ENCODE data around the gene SMC1B.
A peak's percentile ranks its signal among the peaks of the same experiment; 100 is the strongest.
"Not testable (repeated sequence)": the region's sequence is repeated elsewhere in the genome, so short reads cannot be mapped to it uniquely, and the experiment has no call there.

Gene SMC1B

DNA sequence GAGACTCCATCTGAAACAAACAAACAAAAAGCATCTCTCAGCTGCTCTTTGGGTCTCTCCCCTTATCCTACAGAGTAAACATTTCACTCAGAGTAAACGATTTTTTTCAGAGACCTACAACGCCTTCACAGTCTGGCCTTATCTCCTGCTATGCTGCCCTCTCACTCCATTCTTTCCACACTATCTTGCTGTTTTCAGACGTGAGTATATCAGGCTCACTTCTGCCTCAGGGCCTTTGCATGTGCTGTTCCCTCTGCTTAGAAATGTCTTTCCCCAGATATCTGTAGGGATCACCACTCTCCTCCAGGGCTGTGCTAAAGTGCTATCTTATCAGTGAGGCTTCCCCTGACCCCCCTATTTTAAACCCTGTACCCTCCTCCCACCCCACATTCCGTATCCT, 6.6 kb upstream of the SMC1B start:
- DNase-seq, result no peak

DNA sequence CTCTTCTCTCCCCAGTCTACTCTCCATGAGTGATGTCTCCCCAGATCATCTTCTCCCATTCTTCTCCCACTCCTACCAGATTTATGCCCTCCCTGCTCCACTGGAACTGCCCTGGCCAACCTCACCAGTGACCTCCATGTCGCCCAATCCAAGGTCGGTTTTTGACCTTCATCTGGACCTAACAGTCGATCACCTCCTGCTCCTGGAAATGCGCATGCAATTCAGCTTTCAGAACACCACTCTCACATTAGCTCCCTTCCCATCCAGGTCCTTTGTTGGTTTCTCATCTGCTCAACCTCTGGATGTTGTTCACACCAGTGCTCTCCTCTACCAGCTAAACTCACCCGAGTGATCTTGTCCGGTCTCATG, 5.4 kb upstream of the SMC1B start:
- no peak for DNase-seq

DNA sequence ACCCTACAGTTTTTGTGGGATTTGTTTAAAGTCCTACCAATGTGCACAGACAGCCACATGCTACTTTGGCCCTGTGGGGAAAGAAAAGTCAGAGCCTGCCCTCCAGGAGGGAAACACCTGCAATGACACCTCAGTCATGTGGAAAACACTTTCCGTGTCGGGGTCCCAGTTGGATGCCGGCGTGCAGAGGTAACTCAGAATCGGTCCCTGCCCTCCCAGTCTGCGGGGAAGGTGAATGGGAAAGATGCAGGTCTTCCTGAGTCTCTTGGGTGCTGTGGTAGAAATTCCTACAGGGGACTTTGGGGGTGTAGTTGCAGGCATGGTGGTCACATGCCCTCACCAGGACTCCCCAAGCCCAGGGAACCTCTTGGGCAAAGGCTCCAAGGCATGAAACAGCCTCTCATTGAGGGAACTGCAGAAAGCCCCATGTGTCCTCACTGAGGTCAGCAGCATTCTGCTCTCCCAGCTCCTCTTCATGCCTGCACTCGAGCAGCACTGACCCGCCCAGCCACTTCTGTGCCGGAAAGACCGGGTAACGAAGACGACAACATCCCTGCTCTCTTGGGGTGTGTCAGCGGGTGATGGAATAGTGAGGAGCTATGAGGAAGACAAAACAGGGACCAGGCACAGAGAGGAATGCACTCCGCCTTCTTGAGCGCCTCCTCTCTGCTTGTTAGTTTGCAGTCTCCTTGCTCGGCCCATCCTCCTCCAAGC, 4.8 kb upstream of the SMC1B start:
- DNase-seq, result no peak

DNA sequence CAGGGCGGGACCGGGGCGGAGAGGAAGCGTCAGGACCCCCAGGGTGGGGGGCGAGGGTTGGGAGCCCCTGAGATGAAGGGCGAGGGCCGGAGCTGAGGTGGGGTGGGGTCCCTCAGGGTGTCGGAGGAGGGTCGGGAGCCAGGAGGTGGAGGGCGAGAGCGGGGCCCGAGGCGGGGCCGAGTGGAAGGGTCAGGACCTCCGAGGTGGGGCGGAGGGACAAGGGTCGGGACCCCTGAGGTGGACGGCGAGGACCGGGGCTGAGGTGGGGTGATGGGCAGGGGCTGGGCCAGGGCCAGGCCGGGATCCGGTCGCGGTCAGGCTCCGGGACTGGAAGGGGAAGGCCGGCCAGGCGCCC, 409 bp downstream of the SMC1B start:
- DNase-seq, result no peak

DNA sequence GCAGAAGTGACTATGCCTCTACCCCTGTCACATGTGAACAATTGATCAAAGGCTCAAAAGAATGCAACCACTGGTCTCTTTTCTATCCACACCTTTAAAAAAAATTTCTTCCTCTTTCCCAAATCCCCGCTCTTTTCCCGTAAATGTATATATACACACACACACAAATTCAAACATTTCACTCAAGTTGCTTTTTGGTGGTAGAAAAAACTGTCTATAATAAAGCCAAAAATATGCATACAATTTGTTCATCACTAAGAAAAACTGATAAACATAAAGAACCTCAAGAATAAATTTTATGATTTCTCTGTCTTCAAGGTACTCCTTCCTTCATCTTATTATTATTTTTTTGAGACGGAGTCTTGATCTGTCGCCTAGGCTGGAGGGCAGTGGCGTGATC, 5.6 kb downstream of the SMC1B start:
- DNase-seq, result no peak

DNA sequence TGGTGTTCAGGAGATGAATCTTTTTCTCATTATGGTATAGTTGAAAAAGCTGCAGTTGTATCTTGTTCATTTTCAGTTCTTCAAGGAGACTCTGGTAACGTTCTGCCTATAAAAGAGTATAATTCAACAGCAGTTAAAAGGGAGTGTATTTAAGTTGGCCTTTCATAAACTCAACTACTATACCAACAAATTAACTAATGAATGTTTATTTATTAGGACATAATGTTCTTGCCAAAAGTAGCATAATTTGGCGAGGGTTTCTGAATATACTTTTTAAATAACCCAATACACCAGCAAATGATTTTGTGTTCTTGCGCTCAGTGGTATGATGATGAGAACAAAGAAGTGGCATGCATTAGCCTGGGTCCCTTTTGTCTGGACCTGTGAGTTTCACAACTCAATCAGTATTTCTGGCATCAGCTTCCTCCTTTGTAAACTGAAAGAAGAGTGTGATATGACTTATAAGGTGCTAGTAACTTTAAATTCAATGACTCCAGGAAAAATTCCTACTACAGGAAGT, 10.9 kb downstream of the SMC1B start:
- DNase-seq, result no peak

DNA sequence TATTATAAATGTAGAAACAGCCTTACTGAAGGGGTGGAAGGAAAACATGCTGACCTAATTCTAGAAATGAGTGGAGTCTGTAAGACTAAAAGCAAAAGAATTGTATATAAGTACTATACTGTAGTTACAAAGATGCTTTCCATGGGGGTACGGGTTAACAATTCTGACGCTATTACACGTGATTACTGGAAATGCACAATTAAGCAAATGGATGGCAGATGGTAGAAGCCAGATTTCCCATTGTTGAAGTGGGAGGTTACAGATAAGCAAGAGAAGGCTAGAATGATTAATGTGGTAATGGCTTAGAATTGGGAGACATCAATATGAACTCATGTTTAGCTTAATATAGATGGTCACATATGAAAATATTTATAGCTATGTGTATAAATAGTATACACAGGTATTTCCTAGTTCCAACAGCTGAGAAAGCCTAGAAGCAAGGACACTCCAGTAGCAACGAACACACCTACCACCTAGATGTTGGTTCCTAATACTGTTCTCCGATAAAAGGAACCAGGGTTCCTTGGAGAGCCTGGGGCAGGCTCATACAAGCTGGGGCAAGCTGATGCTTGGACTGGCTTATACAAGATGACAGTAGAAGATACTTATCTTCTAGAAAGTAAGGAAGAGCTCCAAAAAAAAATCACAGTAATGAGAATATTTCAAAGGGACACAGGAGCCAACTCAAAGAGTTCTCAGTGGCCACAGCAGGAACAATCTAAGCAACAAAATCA, 13.5 kb downstream of the SMC1B start:
- no peak for DNase-seq

DNA sequence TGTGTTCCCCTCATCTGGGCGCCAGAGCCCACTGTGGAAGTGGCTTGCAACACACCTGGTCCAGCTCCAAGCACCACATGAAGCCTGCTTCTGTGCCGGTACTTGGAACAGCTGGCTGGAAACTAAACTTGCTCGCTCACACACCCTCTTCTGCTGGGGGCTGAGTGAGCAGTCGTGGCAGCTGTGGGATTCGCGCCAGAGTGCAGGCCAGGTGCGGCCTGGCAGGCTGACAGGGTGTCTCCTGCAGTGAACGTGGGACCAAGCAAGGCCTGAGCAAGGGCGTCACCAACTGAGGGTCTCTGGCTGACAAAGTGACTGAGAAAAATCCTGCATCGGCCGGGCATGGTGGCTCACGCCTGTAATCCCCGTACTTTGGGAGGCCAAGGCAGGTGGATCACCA, 15.2 kb downstream of the SMC1B start:
- no peak for DNase-seq

DNA sequence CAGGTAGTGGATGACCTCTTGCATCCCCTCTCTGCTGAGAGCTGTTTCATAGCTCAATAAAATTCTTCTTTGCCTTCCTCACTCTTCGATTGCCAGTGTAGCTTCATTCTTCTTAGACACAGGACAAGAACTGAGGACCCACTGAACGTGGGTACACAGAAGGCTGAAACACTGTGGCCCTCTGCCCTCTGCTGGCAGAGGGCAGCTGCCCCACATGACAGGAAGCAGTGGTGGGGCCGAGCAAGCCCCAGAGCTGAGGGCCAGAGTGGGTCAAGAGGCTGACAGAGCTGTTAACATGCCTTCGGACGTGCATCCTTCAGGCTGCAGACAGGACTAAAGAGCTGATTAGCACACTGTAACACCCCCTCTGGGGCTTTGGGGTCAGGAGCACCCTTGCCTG, 15.6 kb downstream of the SMC1B start:
- no peak for DNase-seq

DNA sequence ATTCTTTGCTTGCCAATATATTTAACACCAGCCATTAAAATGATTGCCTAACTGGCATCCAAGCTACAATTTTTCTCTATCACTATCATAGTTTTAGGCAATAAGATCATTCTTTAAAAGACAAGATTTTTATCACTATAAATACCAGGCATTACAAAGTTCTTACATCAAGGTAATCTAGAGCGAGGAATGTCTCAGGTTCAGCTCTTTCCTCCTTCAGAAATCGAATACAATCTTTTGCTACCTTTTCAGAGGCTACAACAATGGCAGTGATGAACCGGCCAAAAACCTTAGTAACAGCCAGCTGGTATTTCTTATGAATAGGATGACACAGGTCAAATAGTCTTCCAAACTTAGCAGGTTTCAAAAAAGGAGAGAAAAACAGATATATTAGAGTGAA, 23.9 kb downstream of the SMC1B start:
- no peak for DNase-seq

DNA sequence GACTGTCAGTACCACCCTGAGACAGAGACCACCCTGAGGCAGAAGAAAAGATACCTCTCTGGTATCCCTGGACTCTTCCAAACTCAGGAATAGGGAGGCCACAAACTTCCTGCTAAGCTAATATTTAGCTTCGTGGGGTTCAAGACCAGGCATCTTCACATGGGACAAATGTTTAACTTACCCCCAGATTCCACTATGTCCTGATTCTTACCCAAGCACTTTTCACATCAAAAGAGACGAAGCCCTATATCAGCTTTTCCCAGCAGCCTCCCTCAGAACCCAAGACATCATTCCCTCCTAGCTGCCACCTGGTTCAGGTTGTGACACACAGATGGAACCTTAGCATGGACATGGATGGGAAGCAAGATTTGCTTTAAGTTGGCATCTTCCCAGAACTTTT, 32.1 kb downstream of the SMC1B start:
- no peak for DNase-seq

DNA sequence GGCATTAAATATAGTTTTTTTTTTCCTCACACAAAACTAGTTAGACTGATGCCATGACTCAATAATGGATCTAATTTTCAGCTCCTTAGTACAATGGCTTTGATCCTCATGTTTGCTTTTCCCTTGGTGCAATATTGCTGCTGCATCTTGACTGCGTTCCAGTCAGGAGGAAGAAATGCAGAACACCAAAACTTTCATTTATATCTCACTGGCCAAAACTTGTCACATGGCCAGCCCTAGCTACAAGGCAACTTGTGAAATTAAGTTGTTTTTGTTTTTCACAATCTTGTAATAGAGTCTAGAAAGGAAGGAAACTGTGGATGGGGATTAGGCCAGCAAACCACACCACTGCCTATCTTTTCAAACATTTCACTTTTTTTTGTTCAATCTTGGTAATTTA, 36.7 kb downstream of the SMC1B start:
- no peak for DNase-seq

DNA sequence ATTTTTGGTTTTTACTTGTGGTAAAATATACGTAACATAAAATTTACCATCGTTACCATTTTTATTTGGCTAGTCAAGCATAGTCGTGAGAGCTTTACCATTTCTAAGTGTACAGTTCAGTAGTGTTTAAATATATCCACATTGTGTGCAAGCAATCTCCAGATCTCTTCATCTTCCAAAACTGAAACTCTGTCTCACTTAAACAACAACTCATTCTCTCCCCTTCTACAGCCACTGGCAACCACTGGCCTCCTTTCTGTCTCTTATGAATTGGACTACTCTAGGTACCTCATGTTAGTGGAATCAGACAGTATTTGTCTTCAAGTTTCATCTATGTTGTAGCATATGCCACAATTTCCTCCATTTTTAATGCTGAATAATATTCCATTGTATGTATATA, 37.4 kb downstream of the SMC1B start:
- no peak for DNase-seq

DNA sequence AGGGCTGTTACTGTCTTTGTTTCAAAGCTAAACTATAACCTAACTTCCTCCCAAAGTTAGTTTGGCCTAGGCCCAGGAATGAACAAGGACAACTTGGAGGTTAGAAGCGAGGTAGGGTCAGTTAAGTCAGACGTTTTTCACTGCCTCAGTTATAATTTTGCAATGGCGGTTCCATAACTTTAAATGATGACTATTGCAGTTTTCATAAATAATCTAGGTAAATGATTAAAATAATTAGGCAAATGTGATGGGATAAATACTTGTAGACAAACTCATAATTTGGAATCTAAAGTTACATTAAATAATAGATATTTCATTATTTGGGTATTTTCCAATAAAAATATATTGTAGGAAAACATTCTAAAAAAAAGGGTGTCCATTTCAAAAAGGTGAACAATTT, 39.8 kb downstream of the SMC1B start:
- not testable (repeated sequence) for DNase-seq

DNA sequence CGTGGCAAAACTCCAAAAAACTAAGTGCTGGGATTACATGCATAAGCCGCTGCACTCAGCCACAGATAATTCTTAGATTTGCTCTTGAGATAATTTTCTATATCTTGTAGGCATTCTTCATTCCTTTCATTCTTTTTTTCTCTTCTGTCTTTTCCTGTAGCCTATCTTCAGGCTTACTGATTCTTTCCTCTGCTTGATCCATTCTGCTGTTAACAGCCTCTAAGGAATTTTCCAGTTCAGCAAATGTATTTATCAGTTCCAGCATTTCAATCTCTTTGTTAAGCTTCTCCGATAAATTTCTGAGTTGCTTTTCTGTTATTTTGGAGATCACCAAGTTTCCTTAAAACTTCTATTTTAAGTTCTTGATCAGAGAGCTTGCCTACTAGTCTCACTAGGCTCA, 46.7 kb downstream of the SMC1B start:
- DNase-seq, result no peak

DNA sequence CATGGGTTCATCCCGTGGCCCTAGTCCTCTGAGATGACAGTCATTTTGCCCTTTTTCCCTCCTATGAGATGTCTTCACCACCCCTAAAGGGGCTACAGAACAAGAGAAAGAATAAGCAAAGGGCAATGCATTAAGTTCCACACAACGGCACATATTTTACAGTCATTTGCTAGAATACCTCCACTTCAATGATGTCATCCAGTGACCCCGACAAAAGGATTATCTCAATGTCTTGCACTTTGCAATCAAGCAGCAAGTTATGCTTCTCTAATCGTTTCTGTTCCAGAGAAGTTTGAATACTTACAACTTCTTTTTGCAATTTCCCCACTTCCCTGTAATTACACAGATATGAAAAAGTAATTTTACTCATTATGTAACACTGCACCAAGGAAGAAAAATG, 53.8 kb downstream of the SMC1B start:
- DNase-seq, result no peak

DNA sequence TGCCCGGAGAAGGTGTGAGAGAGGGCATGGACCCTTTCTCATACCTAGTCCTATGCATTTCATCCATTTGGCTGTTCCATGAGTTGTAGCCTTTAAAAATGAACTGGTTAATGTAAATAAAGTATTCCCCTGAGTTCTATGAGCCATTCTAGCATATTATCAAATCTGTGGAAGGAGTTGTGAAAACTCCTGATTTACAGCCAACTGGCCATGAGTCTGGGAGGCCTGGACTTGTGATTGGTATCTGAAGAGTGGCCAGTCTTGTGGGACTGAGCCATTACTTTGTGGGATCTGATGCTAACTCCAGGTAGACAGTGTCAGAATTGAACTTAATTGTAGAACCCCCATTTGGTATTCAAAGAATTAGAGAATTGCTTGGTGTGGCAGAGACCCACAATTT, 55.3 kb downstream of the SMC1B start:
- DNase-seq, result no peak

DNA sequence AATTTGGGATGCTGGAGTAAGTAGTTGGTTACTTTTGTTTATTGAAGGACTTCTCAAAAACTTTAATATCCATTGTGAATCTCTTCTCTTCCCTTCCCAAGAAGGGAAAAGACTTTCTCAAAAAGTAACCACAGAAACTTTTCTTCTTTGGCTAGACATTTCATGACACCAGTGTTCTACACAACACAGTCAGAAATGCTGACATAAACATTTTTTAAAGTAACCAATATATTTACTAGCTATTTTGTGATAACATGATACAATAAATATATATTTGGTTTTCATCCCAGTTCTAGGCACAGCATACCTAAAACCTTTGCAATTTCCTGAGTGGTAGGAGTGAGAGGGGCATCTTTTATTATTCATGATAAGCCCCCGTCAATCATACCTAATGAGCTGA, 55.9 kb downstream of the SMC1B start:
- DNase-seq, result no peak

DNA sequence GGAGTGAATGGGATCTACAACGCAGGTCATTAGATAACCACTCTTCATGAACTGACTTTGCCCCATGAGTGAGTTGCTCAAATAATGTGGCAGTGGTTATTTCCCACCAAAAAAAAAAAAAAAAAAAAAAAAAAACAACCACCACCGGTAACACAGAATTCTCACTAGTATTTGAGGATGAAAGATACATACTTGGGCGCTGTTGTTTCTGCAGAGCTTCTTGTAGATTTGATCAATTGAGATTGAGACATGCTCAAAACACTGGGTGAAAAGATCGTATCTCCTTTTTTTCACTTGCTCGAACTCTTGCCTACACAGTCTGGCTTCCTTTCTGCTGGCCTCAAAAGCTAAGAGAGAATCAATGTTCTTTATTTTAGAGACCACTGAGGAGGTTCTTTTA, 59.6 kb downstream of the SMC1B start:
- no peak for DNase-seq

DNA sequence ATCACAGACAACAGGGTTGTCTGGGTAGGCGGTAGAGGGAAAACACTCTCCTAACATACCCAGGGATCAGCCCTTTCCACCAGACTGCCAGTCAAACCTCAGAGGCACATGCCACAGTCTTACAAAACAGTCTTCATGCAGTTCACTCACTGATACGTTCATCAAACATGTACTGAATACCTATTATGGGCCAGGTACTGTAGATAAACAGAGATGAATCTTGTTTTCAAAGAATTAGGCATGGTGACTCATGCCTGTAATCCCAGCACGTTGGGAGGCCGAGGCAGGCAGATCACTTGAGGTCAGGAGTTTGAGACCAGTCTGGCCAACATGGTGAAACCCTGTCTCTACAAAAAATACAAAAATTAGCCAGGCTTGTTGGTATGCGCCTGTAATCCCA, 60.6 kb downstream of the SMC1B start:
- not testable (repeated sequence) for DNase-seq

DNA sequence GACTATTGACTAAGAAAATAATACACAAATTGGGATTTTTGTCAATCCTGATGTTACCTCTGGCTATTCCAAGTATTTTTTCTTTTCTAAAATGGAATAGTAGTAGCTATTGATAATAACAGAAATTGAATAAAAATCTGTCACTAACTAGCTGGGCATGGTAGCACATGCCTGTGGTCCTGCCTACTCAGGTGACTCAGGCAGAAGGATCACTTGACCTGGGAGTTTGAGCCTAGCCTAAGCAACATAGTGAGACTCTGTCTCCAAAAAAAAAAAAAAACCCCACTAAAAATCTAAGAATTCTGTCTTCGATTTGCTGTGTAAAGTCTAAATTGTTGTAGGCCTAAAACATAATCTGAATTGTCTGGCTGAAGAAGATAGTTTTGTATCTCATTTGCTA, 61.4 kb downstream of the SMC1B start:
- no peak for DNase-seq

DNA sequence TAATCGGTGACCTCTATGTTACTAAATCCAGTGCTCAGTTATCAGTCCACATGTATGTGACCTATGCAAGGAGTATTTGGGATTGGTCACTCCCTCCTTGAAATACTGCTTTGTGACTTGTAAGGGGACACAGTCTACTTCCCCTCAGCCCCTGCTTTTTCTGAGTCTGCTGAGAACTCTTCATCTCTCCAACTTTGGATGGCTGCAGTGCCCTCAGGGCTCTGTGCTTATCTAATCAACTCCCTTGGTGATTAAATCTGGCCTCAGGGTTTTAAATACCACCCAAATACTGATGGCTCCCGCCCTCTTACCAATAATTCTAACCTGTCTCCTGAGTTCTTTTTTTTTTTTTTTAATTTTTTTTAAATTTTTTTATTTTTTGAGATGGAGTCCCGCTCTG, 63.5 kb downstream of the SMC1B start:
- DNase-seq, result no peak

DNA sequence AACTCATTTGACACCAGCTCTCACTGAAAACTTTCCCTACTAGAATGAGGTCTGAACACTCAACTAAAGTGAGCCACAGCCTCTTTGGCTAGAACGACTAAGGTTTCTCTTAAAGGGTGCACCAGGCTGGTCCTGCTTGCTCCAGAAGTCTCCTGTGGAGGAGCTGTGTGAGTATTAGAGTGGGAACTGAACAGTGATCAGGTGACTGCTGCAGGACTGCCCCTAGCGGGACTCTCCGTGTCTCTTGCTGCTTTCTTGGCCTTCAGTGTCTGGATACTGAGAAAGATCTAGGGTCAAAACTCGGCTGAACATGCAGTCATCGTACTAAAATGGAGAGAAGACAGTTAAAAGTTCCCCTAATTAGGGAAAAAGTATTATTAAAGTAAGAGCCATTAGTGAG, 69.1 kb downstream of the SMC1B start:
- no peak for DNase-seq

DNA sequence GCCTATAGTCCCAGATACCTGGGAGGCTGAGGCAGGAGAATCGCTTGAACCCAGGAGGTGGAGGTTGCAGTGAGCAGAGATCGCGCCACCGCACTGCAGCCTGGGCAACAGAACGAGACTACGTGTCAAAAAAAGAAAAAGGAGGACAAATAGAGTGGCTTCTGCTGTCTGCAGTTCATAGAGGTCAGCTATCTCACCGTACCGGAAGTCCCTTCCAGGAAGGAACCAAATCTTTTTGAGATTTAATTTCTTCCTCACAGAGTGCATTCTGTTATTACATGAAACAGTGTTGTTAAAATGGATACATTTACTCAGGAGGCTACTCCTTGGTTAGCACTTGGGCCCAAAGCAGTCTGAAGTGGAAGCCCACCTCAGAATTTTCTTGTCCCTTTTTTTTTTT, 70.3 kb downstream of the SMC1B start:
- no peak for DNase-seq

DNA sequence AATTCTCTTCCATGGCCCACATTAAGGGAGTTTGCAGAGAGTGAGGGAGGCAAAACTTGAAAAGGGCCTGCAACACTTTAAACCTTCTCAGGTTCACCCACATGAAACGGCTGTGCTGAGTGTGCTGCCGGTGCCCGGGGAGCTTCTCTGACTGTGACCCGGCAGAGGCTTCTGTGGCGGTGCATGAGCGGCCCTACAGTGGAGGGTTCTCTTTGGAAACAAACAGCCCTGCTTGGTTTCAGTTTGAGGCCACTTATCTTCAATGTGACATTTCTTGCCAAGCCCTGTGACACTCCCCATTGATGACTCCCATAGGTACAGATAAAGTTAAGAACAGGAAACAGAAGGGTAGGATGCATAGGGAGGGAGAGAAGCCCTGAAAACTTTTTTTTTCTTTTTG, 71.9 kb downstream of the SMC1B start:
- DNase-seq, result peak; percentile 44
